Measurements from ENCODE around the gene MMP24OS.

GRCh38 chr20:35269055-35269781 is 8.7 kb downstream of the MMP24OS start:
- TF ChIP-seq CTCF (IDR thresholded peaks at IDR 0.05; ENCODE audit: poor library complexity) (peak; percentile 64), EZH2 (IDR thresholded peaks at IDR 0.05; ENCODE audit: borderline replicate concordance) (no peak), EZH2phosphoT487 (IDR thresholded peaks at IDR 0.05; ENCODE audit: low read depth, severe bottlenecking, unreplicated experiment) (no peak)
